Colonic mucosa (tissue), 4 donors: Measurements from ENCODE around the gene ABCB11. TPM values are rescaled to one million over a fixed set of nuclear protein-coding genes. Genes with fewer than 3 reads are reported as not detected.

Experiments used
- DNase-seq: peaks from one replicate; pipeline ENCODE4 v3.0.0-alpha.2; 2020
- H3K27ac ChIP-seq: fragments of 200-600 bp; one replicate; pipeline ENCODE4 v1.8.0; 2021
- H3K27me3 ChIP-seq: fragments of 200-600 bp; one replicate; pipeline ENCODE4 v1.8.0; 2021
- H3K36me3 ChIP-seq: fragments of 200-600 bp; one replicate; pipeline ENCODE4 v1.8.0; 2021
- H3K4me1 ChIP-seq: fragments of 200-600 bp; one replicate; pipeline ENCODE4 v1.8.0; 2021; ENCODE audit warnings: mild to moderate bottlenecking
- H3K4me3 ChIP-seq: fragments of 200-600 bp; one replicate; pipeline ENCODE4 v1.8.0; 2021
- H3K9ac ChIP-seq, 2 donors: one replicate each; pipeline ENCODE4 v1.7.0; 2013; ENCODE audit warnings: control low read depth in 2 of 2, low read depth in 2 of 2, low read length in 2 of 2
- H3K9me3 ChIP-seq: fragments of 200-600 bp; one replicate; pipeline ENCODE4 v1.8.0; 2021
- CTCF ChIP-seq: fragments of 200-600 bp; IDR thresholded peaks from one replicate; pipeline ENCODE4 v1.8.0; 2022; ENCODE audit warnings: antibody characterized with exemption, mild to moderate bottlenecking
- intact Hi-C: fragments of 100-400 bp; cut with DNase I; formaldehyde crosslinking; loops from one replicate; pipeline ENCODE4 v1.14.1; 2022
- total RNA-seq, 2 donors: library from RNA; stranded (reverse); fragmentation: NEBNext Ultra II Directional in 1 of 2; extraction: Animal tissue kit (Norgen Biotek cat#: 25700) in 1 of 2; gene quantifications; one replicate each; pipeline ENCODE4 v1.2.1, GENCODE V29; 2021
- donor health status: healthy.
- donor health status: DM: no; HTN: no; CAD: no.
- donor health status: DM: no; HTN: no; CAD: no.

Gene ABCB11
- total RNA-seq, 2 donors from 2014 or later = 0.74 to 1.1 TPM

GRCh38 chr2:168981651-168982050 is 49.5 kb downstream of the ABCB11 start:
- H3K9ac ChIP-seq = no peak overlapping the region
- H3K36me3 ChIP-seq = no peaks in the 10 kb centered on the region
- no peaks in the 10 kb centered on the region for H3K4me1 ChIP-seq
- H3K27ac ChIP-seq = no peak overlapping the region
- intact Hi-C loops = no loop called here
- H3K9me3 ChIP-seq = no peaks in the 10 kb centered on the region
- H3K4me3 ChIP-seq = no peak overlapping the region
- no peak for DNase-seq
- no peak for TF ChIP-seq CTCF
- no peaks in the 10 kb centered on the region for H3K27me3 ChIP-seq

- Histone ChIP-seq H3K27ac (no peak overlapping the region), H3K9me3 (no peaks in the 10 kb centered on the region), H3K4me3 (no peak overlapping the region), H3K27me3 (no peaks in the 10 kb centered on the region), H3K36me3 (no peaks in the 10 kb centered on the region), H3K4me1 (no peaks in the 10 kb centered on the region), H3K9ac (no peak overlapping the region)
- DNase-seq = no peak
- intact Hi-C loops = no loop called here
- TF ChIP-seq CTCF = no peak
Measured at GRCh38 chr2:168978461-168978861, 52.7 kb downstream of the ABCB11 start.

- intact Hi-C loops = no loop called here
Measured at GRCh38 chr2:168977608-168978007, 53.5 kb downstream of the ABCB11 start.

GRCh38 chr2:168976034-168976654 is 55.0 kb downstream of the ABCB11 start:
- Histone ChIP-seq H3K9me3 (no peaks in the 10 kb centered on the region), H3K4me3 (no peak overlapping the region), H3K27ac (no peak overlapping the region), H3K36me3 (no peaks in the 10 kb centered on the region), H3K27me3 (no peaks in the 10 kb centered on the region), H3K4me1 (no peaks in the 10 kb centered on the region), H3K9ac (no peak overlapping the region)
- intact Hi-C loops = no loop called here
- no peak for DNase-seq
- no peak for TF ChIP-seq CTCF

More at GRCh38 chr2:168977608-168978007, 53.5 kb downstream of the ABCB11 start:
- no peak for DNase-seq
- H3K27me3 ChIP-seq = no peaks in the 10 kb centered on the region
- TF ChIP-seq CTCF = no peak
- H3K9me3 ChIP-seq = no peaks in the 10 kb centered on the region
- H3K36me3 ChIP-seq = no peaks in the 10 kb centered on the region
- no peaks in the 10 kb centered on the region for H3K4me1 ChIP-seq
- H3K27ac ChIP-seq = no peak overlapping the region
- no peak overlapping the region for H3K4me3 ChIP-seq
- no peak overlapping the region for H3K9ac ChIP-seq

GRCh38 chr2:168974428-168974827 is 56.7 kb downstream of the ABCB11 start:
- no peaks in the 10 kb centered on the region for H3K27me3 ChIP-seq
- H3K36me3 ChIP-seq = no peaks in the 10 kb centered on the region
- H3K27ac ChIP-seq = no peak overlapping the region
- TF ChIP-seq CTCF = no peak
- H3K9ac ChIP-seq = no peak overlapping the region
- no peaks in the 10 kb centered on the region for H3K4me1 ChIP-seq
- H3K9me3 ChIP-seq = no peaks in the 10 kb centered on the region
- DNase-seq = no peak
- H3K4me3 ChIP-seq = no peak overlapping the region
- intact Hi-C loops = no loop called here
